H1 (cell line): ENCODE measurements around the gene CARD11. TPM values are rescaled to one million over a fixed set of nuclear protein-coding genes. Genes with fewer than 3 reads are reported as not detected.

ENCODE experiments used
- TCF12 ChIP-seq: IDR thresholded peaks from 2 replicates; pipeline ENCODE4 v1.6.1; 2011; ENCODE audit warnings: low read depth, mild to moderate bottlenecking, low read length
- polyA plus RNA-seq, 7 experiments: library from polyadenylated mRNA; depleted of rRNA in 3 of 7; stranded (reverse) in 5 of 7; unstranded in 2 of 7; fragments of >200 nt in 5 of 7; fragments of 200-250 nt in 2 of 7; gene quantifications; 1 replicate in 5 of 7; 2 replicates in 1 of 7; 4 replicates in 1 of 7; pipeline versions ENCODE4 v1.2.1 to v1.2.3, GENCODE V29; 2011 to 2013; ENCODE audit warnings: missing spikeins in 2 of 7, mixed read lengths in 2 of 7
- total RNA-seq: library from RNA; stranded (reverse); fragmentation: NEBNext Ultra II Directional; extraction: Animal tissue kit (Norgen Biotek cat#: 25700); gene quantifications from 2 replicates; pipeline ENCODE4 v1.2.1, GENCODE V29; 2021
- TF ChIP-seq, protein P1 (sequence below): IDR thresholded peaks from 2 replicates; pipeline ENCODE4 v1.6.1; 2011; ENCODE audit warnings: low read length, improper control_type of control experiment

CARD11 gene
- total and polyA plus RNA-seq, 2 of the 8 experiments (the other 6 are each of a cell fraction or from before 2014, with no cell fraction given) = 12.6 to 29.8 TPM

DNA sequence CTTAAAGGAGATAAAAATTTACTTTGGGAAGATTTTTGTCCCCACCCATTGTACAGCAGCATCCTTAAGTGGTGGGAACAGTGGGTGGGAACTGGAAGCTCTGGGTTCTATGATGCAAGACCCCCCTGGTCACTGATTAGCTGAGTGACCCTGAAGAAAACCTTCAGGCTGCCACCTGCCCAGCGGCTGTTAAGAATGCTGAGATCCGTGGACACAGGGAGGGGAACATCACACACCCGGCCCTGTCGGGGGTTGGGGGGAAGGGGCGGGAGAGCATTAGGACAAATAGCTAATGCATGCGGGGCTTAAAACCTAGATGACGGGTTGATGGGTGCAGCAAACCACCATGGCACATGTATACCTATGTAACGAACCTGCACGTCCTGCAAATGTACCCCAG, 14.5 kb downstream of the CARD11 start (continued):
- TF ChIP-seq, protein P1, sequence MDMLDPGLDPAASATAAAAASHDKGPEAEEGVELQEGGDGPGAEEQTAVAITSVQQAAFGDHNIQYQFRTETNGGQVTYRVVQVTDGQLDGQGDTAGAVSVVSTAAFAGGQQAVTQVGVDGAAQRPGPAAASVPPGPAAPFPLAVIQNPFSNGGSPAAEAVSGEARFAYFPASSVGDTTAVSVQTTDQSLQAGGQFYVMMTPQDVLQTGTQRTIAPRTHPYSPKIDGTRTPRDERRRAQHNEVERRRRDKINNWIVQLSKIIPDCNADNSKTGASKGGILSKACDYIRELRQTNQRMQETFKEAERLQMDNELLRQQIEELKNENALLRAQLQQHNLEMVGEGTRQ = no peak
- no peak for TF ChIP-seq TCF12
- TF ChIP-seq, all 59 proteins: peak for 0
